G401 (cell line): ENCODE results near the gene HDLBP. TPM values are rescaled to one million over a fixed set of nuclear protein-coding genes. Genes with fewer than 3 reads are reported as not detected.
"Not testable (repeated sequence)": the region's sequence is repeated elsewhere in the genome, so short reads cannot be mapped to it uniquely, and the experiment has no call there.

ENCODE experiments used
- DNase-seq: peaks from one replicate; pipeline ENCODE4 v3.0.0-alpha.2; 2015; ENCODE audit warnings: low spot score
- in situ Hi-C: cut with HindIII; loops from 2 replicates; pipeline ENCODE4 v1.10.0; 2016; ENCODE audit warnings: low sequenced_read_pairs, mixed read lengths
- total RNA-seq: library from RNA; depleted of rRNA; stranded (reverse); fragments of >200 nt; shearing (Covaris generic); gene quantifications from 2 replicates; pipeline ENCODE4 v1.2.3, GENCODE V29; 2014

The HDLBP gene
- total RNA-seq, 1 experiment from 2014 or later = 442 TPM

DNA sequence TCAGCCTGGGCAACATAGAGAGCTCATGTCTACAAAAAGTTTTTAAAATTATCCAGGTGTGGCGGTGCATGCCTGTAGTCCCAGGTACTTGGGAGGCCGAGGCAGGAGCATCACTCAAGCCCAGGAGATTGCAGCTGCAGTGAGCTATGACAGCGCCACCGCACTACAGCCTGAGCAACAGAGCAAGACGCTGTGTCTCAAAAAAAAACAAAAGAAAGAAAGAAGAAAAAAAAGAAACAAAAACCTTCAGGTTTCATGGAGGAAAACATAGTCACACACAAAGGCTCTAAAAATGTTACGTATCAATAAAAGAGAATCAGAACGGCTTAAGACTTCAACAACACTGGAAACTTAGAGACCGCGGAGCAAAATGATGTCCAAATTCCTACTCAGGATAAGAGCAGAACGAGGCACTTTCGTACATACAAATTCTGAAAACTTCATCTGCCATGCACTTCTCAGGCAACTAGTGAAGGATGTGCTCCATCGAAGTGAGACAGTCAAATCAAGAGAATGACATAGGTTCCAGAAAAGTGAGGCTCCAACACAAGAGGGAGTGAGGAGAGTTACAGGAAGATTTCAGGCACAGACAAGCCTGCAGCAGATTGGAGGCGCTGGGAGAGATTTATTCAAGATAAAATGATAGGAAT, 4.4 kb downstream of the HDLBP start:
- in situ Hi-C loops = no loop called here

DNA sequence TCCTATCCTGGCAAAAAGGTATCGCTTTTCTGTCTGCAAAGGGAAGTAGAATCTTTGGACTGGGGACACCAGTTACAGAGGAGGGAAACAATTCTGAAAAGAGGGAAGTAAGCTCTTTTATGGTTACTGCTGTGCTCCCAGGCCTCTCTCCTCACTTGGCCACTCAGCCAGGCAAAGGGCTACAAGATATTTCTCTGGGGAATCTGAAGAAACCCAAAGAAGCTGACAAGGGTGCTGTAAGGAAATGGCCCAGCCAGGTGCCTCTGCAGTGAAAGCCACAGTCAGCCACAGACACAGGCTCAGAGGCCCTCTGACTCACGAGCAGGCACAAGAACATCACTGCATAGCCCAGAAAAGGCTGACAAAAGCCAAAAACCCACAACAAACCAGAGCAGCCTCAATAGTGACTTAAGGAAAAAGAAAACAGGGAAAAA, 5.8 kb downstream of the HDLBP start:
- in situ Hi-C loops = no loop called here
- DNase-seq = no peak

More for the DNA sequence above, 4.4 kb downstream of the HDLBP start:
- DNase-seq = no peak

DNA sequence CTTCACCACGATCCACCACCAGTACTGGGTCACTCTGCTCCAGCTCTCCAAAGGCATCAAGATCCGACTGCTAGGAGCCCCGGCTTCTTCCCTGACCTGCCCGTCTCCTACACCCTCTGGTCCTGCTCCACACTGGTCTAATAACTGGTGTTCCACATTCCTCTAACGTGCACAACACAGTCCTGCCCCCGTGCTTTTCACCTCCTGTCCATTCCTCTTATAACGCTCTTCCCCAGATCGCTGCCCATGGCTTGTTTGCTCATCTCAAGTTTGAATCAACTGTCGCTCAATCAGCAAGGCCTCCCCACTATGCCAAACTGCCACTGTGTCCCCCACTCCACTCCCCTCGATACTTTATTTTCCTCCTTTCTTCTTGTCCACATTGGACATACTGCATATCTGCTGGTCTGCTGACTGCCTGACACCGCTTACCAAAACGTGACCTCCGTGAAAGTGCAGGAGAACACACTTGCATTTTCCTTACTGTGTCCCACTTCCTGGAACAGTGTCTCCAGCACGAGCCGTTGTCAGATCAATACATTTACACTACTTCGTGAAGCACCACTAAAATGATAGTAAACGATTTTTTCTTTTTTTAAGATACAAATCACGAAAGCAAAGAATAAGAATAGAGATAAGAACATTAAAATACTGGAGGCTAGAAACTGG, 6.5 kb downstream of the HDLBP start:
- no peak for DNase-seq
- in situ Hi-C loops = no loop called here

DNA sequence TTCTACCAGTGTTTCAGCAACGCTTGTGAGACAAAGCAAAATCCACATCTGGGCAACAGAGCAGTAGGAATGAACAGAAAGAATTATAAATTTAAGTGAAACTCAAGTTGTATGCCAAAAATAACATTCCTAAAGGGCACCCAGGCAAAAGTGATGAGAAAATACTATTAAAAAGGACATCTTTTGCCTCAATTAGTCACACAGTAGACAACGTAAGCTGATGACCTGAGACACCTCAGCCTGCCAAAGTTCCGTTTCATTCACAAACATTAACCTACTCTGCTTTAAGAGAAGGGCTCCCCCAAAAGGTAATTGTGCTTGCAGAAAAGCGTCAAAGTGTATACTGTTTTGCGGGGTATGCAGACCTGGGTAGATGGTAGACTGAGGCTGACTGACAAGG, 7.2 kb downstream of the HDLBP start:
- no peak for DNase-seq
- in situ Hi-C loops = no loop called here

DNA sequence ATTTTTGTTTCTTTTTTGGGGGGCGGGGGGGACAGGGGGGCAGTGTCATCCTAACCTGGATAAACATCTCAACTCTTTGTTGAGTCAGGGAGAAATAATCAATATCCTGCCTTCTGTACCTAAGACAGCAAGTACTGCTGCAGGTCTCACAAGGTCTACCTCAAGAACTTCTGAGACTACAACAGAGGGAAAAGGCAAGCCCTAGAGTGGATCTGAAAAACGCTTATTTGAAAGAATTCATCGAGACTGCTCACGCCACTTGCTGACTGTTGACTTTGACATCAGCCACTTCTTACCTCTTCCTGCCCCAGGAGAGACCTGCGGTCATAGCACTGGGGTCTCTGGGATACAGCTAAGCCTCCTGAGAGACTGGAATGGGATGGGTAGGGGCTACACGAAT, 8.4 kb downstream of the HDLBP start:
- DNase-seq = no peak
- in situ Hi-C loops = no loop called here

DNA sequence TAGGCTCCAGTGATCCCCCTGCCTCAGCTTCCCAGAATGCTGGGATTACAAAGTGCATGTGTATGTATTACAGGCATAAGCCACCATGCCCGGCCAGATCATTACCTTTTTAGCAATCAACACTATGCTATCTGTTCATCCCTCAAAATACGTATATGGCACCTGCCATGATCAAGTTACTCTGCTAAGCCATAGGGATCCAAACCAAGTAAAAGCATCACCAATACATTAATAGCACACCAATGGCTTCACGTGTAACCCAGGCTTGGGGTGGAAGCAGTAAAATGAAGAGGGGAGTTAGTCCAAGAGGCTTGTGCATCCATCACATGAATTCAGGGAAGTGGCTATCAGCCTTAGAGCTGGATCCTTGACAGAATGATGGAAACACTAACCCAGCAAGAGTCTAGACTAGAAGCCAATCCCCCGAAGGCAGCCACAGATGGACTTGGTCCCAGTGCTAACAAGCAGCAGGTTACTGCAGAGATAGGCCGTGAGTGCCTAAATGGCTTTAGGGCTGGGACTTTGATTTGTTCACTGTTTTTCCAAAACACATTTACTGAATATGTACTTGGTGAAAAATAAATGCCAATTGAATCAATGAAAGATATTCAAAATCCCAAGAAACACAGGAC, 11.3 kb downstream of the HDLBP start:
- in situ Hi-C loops = no loop called here

DNA sequence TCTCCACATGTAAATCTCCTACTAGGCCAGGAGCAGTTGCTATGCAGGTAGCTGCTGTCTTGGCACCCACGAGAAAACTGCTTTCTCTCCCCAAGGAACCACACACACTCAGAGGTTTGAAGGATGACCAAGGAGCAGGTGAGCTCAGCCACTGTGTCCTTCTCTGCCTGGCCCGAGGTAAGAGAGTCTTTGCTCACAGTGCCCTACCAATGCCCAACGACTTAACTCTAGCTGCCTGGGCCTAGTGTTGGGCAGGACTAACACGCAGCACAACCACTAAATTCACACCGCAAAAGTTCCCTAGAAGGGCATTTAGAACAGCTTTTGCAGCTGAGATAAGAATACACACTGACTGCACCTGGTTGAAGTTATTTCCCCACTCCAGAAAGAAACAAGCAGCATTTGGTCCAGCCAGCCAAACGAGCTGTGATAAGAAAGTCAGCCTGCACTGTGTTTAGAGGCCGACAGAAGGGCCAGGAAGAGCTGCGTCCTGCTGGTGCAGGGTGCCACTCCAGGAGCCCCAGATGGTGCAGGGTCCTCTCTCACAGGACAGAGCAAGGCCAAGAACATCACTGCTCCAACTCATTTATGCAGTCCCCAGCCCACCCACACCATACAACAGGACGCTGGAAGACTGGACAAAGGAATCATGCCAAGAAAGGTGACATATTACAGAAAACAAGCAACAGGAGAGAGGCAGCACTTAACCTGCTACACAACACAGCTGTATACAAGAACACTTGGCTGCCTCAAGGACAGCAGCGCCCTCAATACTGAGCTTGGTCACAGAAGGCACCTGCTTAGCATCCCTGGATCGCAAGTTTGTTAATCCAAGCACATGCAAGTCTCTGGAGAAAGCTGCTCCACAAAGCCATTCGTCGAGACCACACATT, 12.5 kb downstream of the HDLBP start:
- in situ Hi-C loops = no loop called here
- no peak for DNase-seq

More for the DNA sequence above, 11.3 kb downstream of the HDLBP start:
- DNase-seq = peak; percentile 43

DNA sequence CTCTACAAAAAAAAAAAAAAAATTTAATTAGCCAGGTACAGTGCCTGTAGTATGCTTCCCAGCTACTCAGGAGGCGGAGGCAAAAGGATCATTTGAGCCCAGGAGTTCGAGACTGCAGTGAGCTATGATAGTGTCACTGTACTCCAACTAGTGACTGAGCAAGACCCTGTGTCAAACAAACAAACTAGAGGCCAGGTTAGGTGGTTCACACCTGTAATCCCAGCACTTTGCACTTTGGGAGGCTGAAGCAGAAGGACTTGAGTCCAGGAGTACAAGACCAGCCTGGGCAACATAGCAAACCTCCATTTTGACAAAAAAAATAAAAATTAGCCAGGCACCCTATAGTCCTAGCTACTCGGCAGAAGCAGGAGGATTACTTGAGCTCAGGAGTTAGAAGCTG, 13.4 kb downstream of the HDLBP start:
- in situ Hi-C loops = no loop called here
- no peak for DNase-seq

DNA sequence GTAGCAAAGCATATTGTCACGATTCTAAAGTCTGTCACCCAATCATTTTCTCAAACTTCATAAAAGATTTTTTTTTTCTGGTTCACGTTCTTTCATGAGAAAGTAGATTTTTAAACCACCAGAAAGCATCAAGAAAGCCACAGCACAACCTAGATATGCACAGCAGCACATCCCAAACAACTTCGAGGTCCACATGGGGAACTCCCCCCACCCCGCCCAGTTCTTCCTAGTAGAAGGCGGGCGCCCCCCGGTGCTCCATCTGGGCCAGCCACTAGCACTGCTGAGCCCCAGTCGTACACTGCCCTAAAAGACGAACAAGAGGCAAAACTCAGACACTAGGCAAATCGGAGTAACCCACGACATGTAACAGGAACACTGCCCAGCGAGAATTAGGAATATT, 15.5 kb downstream of the HDLBP start:
- DNase-seq = no peak
- in situ Hi-C loops = no loop called here

DNA sequence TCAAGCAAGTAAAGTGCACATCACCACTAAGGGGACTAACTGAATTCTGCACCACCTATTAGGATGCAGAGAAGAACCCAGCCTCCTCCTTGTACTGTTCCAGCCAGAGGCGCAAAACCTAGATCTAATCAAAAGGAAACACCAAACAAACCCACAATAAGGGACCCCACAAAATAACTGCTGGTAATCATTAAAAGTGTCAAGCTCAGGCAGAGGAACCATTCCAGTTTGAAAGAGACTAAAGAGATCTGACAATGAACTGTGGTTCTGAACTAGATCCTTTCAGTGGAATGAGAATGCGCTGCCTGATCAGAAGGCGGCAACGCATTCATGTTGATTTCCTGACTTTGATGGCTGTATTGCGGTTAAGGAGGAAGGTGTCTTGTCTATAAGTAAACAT, 16.8 kb downstream of the HDLBP start:
- in situ Hi-C loops = no loop called here
- DNase-seq = no peak

DNA sequence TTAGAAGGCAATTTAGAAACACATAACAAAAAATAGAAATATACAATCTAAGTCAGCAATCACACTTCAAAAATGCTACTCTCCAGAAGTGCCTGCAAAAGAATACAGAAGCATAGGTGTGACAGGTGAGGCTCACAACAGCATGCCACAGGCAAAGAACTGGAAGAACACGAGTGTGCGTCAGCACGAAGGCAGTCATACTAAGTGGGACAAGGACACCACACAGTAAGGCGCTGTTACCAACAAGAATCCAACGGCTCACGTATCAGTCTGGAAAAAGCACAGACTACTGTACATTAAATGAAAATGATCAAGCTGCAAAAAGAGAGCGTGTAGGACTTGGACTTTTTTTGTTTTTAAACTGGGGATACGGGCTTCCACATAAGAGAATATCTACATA, 18.7 kb downstream of the HDLBP start:
- in situ Hi-C loops = no loop called here
- no peak for DNase-seq

DNA sequence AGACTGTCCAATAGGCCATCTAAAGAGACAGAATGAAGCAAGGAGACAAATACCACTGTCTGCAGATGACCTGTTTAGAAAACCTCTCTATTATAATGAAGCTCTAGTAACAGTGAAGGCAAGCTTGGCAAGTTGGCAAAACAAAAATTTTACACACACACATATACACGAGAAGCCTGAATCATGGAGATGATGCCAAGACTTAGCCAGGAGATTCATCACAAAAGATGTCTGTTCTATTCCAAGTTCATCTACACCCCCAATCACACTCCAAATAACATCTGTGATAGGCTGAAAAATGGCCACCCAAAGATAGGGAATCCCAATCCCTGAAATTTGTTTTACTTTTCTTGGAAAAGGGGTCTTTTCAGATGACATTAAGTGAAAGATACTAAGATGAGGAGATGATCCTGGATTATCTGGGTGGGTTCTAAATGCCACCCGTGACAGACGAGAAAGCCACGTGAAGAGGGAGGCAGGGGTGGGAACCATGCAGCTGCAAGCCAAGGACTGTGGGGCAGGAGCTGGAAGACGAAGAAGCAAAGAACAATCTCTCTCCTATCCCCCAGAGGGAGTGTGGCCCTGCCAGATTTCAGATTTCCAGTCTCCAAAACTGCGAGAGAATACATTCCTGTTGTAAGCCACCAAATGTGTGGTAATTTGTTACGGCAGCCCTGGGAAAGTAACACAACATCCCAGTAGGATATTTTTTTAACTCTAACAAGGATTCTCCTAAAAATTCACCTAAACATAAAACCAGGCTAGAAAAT, 20.0 kb downstream of the HDLBP start:
- DNase-seq = no peak
- in situ Hi-C loops = no loop called here

DNA sequence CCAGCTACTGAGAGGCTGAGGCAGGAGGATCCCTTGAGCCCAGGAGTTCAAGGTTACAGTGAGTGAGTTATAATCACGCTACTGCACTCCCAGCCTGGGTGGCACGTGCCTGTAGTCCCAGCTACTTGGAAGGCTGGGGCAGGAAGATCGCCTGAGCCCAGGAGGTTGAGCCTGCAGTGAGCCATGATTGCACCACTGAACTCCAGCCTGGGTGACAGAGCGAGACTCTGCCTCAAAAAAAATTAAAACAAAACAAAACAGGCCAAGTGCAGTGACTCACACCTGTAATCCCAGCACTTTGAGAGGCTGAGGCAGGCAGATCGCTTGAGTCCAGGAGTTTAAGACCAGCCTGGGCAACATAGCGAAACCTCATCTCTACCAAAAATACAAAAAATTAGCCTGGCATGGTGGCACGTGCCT, 22.1 kb downstream of the HDLBP start:
- in situ Hi-C loops, DNase-seq: not testable (repeated sequence)

DNA sequence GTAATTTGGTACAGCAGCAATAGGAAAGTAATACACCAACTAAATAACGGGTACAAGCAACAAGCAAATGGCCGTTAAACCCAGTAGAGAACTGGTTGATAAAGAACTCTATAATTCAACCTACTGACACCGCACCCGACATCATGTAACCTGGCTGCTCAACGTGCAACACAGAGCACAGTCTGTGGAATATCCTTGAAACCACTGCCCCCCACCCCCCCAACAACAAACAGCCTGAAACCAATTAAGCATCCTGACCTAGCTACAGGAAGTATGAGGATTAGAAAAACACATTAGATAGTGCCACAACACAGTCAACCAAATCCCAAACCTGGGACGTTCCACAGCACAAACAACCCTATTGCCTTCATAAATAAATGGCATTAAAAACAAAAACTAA, 23.5 kb downstream of the HDLBP start:
- in situ Hi-C loops = no loop called here
- DNase-seq = no peak

DNA sequence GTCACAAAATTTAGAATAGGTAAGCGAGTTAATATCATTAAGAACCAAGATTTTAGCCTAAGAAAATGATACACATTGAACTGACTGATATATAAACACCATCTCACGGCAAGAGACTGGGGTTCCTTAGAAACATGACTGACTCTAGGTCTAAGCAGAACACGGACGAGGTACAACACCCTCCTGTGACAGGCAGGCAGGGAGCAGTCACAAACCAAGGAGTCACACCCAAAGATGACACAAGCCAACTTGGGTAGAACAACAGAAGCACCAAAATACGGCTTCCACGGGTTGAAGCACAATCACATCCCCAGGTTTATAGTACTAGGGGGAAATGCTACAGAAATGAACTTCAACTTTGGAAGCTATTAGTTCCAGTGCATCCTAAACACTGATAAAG, 24.3 kb downstream of the HDLBP start:
- in situ Hi-C loops = no loop called here
- no peak for DNase-seq

DNA sequence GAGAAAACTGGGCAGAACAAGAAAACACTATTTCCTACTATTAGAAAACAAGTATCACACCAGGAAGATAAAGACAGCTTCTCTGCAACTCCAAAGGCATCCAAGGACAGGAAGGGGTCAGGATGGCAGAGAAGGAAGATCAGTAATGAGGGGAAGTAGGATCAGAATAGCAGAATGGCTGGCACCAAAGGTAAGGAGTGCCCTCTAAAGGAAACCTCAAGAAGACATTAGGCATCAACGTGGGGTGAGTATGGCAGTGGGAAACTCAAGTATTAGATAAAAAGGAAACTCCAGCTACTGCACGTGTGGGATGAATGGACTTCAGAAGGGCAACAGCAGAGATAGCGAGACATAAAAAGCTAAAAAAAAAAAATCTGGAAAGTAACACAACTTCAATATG, 25.9 kb downstream of the HDLBP start:
- in situ Hi-C loops = no loop called here

DNA sequence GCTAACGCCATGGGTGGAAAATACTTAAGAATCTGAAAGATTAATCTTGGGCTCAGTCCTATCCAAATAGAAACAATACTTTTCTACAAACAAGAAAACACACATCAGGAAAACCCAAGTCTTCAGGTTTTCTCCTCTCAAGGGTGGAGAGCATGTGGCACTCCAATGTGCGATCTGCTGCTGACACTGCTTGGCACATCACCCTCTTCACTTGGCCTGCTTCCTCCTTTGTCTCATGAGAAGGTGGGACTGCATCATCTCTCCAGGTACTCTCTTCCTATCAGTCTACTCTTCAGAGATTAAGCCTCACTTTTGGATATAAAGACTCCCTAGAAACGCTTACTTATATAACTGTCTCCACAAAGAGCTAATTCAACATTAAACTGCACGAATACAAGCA, 26.4 kb downstream of the HDLBP start:
- in situ Hi-C loops = no loop called here
- DNase-seq = peak; percentile 57

More for the DNA sequence above, 25.9 kb downstream of the HDLBP start:
- DNase-seq = peak; percentile 27

DNA sequence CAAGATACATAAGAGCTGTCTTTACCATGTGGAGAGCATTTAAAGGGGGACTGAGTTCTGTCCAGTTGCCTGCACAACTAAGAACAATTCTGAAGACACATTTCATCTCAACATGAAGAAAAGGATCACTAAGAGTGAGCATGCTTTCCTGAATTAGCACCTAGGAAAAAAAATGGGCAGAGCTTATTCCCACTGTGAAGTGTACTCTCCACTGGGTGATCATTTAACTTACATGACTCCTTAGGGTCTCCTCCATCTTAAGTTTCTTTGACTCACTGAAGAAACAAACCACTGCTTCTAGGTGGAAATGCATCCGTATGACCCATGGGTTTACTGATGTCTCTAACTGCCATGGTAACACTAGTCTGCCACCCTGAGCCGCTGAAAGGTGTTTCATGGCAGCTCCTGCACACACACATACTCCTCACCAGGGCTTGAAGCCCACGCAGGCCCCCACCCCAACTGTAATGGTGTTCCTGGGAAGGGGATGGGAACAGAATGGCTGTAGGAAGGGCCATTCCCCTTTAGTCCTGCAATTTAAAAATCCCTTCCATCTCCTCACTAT, 27.1 kb downstream of the HDLBP start:
- no peak for DNase-seq
- in situ Hi-C loops = no loop called here
